HL-60 (cell line): Measurements from ENCODE around the gene SLC2A4RG.

Experiments
- DNase-seq, 2 experiments: peaks; one replicate each; pipeline ENCODE4 v3.0.0-alpha.2; 2010 to 2020; ENCODE audit warnings: low read depth in 1 of 2, low spot score in 1 of 2
- H3K27ac ChIP-seq: fragments of 250-450 bp; sonication (Bioruptor Pico); replicated peaks from 2 replicates; pipeline ENCODE4 v1.5.1; 2020; ENCODE audit warnings: mild to moderate bottlenecking, moderate library complexity
- H3K27me3 ChIP-seq: fragments of 250-450 bp; sonication (Bioruptor Pico); 2 replicates; pipeline ENCODE4 v1.5.1; 2021; ENCODE audit warnings: mild to moderate bottlenecking, moderate library complexity; ENCODE audit not compliant: insufficient read depth, poor library complexity, severe bottlenecking
- H3K4me3 ChIP-seq: replicated peaks from 2 replicates; pipeline ENCODE4 v1.5.1; 2011; ENCODE audit warnings: mild to moderate bottlenecking, control low read depth, low read length; ENCODE audit not compliant: insufficient read depth
- CTCF ChIP-seq: IDR thresholded peaks from one replicate; pipeline ENCODE4 v1.5.1; 2011; ENCODE audit warnings: low read length, control low read depth, inconsistent platforms; ENCODE audit not compliant: insufficient read depth
- GABPA ChIP-seq: IDR thresholded peaks from 2 replicates; pipeline ENCODE4 v1.6.1; 2012; ENCODE audit warnings: low read depth
- POLR2AphosphoS5 ChIP-seq: IDR thresholded peaks from 2 replicates; pipeline ENCODE4 v1.6.1; 2012; ENCODE audit warnings: low read depth
- REST ChIP-seq: IDR thresholded peaks from 2 replicates; pipeline ENCODE4 v1.6.1; 2012; ENCODE audit warnings: low read depth; ENCODE audit not compliant: insufficient replicate concordance
- SPI1 ChIP-seq: IDR thresholded peaks from 2 replicates; pipeline ENCODE4 v1.6.1; 2012; ENCODE audit warnings: low read depth, mild to moderate bottlenecking, borderline replicate concordance

SLC2A4RG gene

GRCh38 chr20:63744574-63745423 is 5.2 kb downstream of the SLC2A4RG start:
- no peaks in the 10 kb centered on the region for H3K27me3 ChIP-seq
- DNase-seq = no peak
- H3K4me3 ChIP-seq = no peak overlapping the region
- no peak overlapping the region for H3K27ac ChIP-seq
- TF ChIP-seq POLR2AphosphoS5 (no peak), SPI1 (no peak)

GRCh38 chr20:63745424-63745805 is 5.8 kb downstream of the SLC2A4RG start:
- Histone ChIP-seq H3K27me3 (no peaks in the 10 kb centered on the region), H3K4me3 (no peak overlapping the region), H3K27ac (no peak overlapping the region)
- TF ChIP-seq CTCF (no peak), GABPA (no peak), SPI1 (no peak), POLR2AphosphoS5 (no peak), REST (no peak)
- no peak for DNase-seq

DNA sequence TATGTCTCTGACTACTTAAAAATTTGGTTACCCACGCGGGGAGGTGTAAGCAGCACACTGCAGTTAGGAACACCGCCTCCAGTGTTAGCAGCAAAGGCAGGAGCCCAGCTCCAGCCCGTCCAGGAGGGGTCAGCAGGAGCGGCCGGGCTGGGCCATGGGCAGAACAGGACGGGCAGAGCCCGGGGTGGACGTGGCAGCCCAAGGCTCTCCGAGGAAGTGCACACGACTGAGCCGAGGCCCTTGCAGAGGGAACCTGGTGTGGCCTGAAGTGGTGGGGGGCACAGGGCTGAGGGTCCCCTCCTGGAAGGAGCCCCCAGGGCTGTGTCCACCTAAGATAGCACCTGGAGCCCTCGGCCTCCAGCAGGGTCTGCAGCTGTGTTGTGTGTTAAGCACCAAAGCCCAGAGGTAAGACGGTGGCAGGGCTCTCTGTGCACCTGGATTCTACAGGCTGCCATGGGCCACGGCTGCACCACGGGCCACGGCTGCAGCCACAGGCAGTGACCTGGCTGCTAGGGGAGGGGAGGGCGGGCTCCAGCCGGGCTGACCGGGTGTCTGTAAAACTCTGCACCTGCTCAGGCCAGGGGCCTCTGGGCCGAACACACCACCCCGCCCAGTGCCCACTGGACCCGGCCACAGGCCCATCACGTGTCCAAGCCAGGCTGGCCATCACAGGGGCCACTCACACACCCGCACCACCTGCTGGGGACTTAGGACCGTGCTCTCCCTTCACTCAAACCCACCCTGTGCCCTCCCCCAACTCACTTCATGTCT is 6.6 kb downstream of the SLC2A4RG start:
- no peak overlapping the region for H3K4me3 ChIP-seq
- H3K27ac ChIP-seq = no peak overlapping the region
- DNase-seq = no peak
- H3K27me3 ChIP-seq = no peaks in the 10 kb centered on the region
- TF ChIP-seq REST (no peak), GABPA (no peak), POLR2AphosphoS5 (no peak), SPI1 (no peak), CTCF (no peak)

DNA sequence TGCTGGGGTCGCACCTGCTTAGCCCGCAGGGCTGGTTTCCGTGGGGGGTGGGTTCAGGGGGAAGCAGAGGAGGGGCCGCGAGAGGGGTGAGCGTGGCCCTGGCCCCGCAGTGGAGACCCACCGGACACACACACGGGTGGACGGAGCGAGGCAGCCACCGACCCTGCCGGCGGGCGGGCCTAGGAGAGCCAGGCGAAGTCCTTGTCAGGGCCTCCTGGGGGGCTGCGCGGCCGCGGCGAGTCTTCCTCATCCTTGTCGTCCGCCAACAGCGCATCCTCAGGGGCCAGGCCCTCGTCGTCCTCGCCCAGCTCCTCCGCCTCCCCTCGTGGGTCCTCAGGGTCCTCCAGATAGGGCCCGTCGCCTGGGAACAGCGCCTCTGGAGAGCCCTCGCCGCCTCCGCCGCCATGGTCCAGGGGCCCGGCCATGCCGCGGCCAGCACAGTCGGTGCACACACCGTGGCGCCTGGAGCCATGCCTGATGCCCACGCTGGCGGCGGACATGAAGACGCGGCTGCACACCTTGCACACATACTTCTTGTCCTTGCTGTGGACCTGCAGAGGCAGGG is 7.3 kb downstream of the SLC2A4RG start:
- TF ChIP-seq REST (no peak), CTCF (no peak), GABPA (no peak), POLR2AphosphoS5 (no peak), SPI1 (no peak)
- no peak overlapping the region for H3K27ac ChIP-seq
- no peak for DNase-seq
- no peaks in the 10 kb centered on the region for H3K27me3 ChIP-seq
- H3K4me3 ChIP-seq = no peak overlapping the region
